GM12873 (cell line): ENCODE results near the gene SEPTIN7.

Source experiments
- TF ChIP-seq, protein P1 (sequence below): IDR thresholded peaks from 2 replicates; pipeline ENCODE4 v1.5.1; 2012; ENCODE audit warnings: low read depth, mild to moderate bottlenecking, moderate library complexity, low read length, control low read depth; ENCODE audit not compliant: insufficient read depth; ENCODE audit errors: missing control alignments

Gene SEPTIN7

GRCh38 chr7:35819954-35820703 lies 19.3 kb downstream of the SEPTIN7 start:
- TF ChIP-seq, protein P1, sequence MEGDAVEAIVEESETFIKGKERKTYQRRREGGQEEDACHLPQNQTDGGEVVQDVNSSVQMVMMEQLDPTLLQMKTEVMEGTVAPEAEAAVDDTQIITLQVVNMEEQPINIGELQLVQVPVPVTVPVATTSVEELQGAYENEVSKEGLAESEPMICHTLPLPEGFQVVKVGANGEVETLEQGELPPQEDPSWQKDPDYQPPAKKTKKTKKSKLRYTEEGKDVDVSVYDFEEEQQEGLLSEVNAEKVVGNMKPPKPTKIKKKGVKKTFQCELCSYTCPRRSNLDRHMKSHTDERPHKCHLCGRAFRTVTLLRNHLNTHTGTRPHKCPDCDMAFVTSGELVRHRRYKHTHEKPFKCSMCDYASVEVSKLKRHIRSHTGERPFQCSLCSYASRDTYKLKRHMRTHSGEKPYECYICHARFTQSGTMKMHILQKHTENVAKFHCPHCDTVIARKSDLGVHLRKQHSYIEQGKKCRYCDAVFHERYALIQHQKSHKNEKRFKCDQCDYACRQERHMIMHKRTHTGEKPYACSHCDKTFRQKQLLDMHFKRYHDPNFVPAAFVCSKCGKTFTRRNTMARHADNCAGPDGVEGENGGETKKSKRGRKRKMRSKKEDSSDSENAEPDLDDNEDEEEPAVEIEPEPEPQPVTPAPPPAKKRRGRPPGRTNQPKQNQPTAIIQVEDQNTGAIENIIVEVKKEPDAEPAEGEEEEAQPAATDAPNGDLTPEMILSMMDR, result no peak

DNA sequence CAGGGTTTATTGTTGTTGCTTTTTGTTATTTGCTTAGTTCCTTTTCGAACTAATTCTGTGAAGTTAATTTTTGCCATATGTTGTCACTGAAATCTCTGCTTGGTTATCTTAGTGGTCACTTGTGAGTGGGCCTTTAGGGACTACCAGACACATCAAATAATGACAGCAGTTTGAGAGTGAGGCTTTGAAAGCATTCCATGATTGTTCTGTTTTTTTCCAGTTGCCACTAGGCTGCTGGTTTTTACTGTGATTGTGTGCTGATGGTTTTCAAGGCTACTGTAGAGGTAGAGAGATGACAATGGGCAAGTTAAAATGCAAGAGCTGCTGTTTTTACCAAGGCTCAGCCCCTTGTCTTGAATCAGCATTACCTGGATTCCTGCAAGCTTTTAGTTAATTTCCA lies 20.0 kb downstream of the SEPTIN7 start:
- TF ChIP-seq, protein P1, result no peak

DNA sequence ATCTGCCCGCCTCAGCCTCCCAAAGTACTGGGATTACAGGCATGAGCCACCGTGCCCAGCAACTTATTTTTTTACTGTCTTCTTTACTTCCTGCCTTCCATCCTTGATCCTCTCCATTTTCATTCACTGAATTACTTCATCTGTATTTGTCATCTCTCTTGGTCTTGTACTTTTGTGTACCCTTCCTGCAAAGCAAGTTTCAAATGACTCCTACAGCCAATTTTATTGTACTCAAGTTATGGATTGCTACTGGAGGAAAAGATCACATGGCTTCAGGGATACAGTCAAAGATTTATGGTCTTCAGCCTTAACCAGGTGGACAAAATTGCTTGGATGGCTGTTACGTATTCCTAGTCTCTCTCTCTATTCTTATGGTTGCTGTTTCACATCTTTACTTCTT lies 22.6 kb downstream of the SEPTIN7 start:
- TF ChIP-seq, protein P1, result no peak

- TF ChIP-seq, protein P1, result no peak
Measured at GRCh38 chr7:35825974-35826373, 25.1 kb downstream of the SEPTIN7 start.

GRCh38 chr7:35826751-35827150 lies 25.9 kb downstream of the SEPTIN7 start:
- TF ChIP-seq, protein P1, result no peak

DNA sequence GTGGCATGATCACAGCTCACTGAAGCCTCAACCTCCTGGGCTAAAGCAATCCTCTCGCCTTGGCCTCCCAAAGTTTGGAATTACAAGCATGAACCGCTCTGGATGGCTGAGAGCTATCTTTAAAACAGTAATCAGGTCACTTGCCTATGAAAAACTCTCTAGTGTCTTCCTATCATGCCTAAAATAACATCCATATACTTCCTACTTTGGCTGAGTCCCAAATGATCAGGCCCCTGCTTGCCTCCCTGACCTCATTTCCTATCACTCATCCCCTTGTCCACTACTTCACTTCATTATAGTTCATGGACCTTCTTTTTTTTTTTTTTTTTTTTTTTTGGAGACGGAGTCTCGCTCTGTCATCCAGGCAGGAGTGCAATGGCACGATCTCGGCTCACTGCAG lies 28.0 kb downstream of the SEPTIN7 start:
- TF ChIP-seq, protein P1, result no peak

DNA sequence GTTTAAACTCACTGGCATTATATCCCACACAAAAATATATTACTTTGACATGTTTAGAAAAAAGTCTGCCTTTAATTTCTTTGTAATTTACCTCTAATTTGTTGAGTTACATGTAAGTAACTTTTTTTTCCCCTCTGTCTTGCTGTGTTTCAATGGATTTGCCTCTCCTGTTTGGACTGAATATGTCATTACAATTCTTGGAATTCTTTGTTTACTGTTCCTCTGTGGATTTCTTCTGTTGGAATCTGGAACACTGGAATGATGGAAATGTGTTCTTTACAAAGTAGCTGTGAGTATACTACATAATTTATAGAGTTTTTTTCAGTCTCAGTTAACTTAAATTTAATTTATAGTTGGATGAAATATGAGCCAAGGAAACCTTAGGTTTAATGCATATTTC lies 30.4 kb downstream of the SEPTIN7 start:
- TF ChIP-seq, protein P1, result no peak
